Measurements from ENCODE around the gene BACH2.

DNA sequence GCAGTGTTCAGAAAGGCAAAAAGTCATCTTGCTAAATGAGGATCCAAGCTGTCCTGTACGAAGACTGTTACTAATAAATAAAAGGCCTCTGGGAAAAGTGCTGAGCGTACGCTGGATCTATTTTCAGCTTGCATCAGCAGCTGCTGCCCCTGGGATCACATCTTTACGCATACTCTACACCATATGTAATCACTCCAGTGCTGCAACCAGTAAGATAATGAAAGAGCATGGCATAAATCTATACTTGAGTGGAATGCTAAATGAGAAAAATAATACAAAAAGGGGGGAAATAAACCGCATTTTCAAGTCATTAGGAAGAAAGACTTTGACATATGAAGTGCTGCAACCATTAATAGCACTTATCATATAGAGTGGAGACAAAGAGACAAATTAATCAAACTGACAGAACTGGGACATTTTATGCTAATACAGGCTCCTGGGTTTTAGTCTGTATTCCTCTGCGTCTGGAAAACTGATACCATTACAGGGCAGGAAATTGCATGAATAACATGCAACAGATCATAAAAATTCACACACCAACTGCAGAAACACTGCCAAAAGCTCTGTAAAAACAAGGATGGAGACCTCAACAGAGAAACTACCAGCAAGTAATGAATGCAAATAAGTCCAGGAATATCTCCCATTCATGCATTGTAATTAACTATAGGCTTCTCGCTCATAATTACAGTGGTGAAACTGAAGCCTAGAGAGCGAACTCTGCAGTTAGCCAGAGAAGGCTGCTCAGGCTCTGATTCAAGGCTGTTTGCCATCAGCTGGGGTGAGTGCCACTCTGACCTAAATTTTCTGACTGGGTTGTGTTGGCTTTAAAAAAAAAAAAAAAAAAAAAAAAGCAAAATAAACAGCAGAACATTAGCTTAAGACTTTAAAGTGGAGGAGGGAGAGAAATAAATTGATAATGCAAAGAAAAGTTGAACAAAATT is 318.6 kb downstream of the BACH2 start:
- peak; percentile 19 for TF ChIP-seq CTCF (IDR thresholded peaks at IDR 0.05; ENCODE audit: poor library complexity, severe bottlenecking)
- no peak for TF ChIP-seq EZH2 (IDR thresholded peaks at IDR 0.05; ENCODE audit: borderline replicate concordance, insufficient read depth, low read length, poor library complexity, severe bottlenecking)
- TF ChIP-seq SMC3 (conservative IDR thresholded peaks at IDR 0.05; ENCODE audit: poor library complexity), result peak; percentile 7
- peak; percentile 95 for TF ChIP-seq EP300 (conservative IDR thresholded peaks at IDR 0.05; ENCODE audit: poor library complexity, severe bottlenecking)
- TF ChIP-seq POLR2AphosphoS5 (IDR thresholded peaks at IDR 0.05), result peak; percentile 93
- TF ChIP-seq, protein P1, sequence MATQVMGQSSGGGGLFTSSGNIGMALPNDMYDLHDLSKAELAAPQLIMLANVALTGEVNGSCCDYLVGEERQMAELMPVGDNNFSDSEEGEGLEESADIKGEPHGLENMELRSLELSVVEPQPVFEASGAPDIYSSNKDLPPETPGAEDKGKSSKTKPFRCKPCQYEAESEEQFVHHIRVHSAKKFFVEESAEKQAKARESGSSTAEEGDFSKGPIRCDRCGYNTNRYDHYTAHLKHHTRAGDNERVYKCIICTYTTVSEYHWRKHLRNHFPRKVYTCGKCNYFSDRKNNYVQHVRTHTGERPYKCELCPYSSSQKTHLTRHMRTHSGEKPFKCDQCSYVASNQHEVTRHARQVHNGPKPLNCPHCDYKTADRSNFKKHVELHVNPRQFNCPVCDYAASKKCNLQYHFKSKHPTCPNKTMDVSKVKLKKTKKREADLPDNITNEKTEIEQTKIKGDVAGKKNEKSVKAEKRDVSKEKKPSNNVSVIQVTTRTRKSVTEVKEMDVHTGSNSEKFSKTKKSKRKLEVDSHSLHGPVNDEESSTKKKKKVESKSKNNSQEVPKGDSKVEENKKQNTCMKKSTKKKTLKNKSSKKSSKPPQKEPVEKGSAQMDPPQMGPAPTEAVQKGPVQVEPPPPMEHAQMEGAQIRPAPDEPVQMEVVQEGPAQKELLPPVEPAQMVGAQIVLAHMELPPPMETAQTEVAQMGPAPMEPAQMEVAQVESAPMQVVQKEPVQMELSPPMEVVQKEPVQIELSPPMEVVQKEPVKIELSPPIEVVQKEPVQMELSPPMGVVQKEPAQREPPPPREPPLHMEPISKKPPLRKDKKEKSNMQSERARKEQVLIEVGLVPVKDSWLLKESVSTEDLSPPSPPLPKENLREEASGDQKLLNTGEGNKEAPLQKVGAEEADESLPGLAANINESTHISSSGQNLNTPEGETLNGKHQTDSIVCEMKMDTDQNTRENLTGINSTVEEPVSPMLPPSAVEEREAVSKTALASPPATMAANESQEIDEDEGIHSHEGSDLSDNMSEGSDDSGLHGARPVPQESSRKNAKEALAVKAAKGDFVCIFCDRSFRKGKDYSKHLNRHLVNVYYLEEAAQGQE (IDR thresholded peaks at IDR 0.05; ENCODE audit: borderline replicate concordance), result peak; percentile 95
- TF ChIP-seq RAD21 (conservative IDR thresholded peaks at IDR 0.05), result no peak
- TF ChIP-seq MXI1 (conservative IDR thresholded peaks at IDR 0.05; ENCODE audit: poor library complexity, severe bottlenecking), result peak; percentile 51
